ENCODE data around the gene HCN2. TPM values are rescaled to one million over a fixed set of nuclear protein-coding genes. Genes with fewer than 3 reads are reported as not detected.
"Not testable (repeated sequence)": the region's sequence is repeated elsewhere in the genome, so short reads cannot be mapped to it uniquely, and the experiment has no call there.

The HCN2 gene
- total and polyA plus RNA-seq, 8 donors, result 0.12 to 0.82 (median 0.21) TPM

DNA sequence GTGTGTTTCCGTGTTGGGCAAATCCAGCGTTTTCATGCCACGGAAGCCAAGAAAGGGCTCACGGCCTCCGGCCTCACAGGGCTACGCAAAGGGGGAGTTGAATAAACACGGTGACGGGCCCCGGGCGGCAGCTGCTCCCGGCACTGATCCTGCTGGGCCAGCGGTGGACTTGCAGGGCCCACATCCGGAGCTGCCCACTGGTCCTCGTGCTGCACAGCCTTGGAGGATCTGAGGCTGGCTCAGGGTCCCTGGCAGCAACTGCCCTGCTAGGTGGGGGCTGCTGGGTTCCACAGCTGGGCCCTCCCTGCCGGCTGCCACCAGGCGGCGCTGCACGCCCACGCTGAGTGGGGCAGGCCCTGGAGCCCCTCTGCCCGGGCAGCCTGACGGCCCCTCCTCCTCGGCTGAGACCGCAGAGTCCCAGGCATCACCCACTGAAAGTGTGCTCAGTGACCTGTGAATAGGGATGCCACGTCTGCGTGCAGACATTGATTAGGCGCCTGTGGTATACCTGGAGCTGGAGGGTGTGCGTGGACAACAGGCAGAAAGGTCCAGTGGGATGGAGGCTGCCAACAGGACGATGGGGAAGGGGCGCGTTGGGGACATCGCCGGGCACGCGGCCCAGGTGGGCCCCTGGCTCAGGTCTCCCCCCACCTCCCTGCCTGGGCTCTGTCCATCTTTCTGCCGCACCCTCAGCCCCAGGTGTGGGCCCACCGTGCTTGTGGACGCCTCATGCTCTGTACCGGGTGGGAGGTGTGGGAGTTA, 5.3 kb upstream of the HCN2 start:
- Histone ChIP-seq H3K4me3 (no peak overlapping the region), H3K9me3 (no peaks in the 10 kb centered on the region), H3K36me3 (peaks cover 0 to 20% (median 16%) of the 10 kb centered on the region in 3 donors), H3K27ac (no peak overlapping the region), H3K27me3 (no peaks in the 10 kb centered on the region), H3K4me1 (peaks cover 0 to 9% (median 3%) of the 10 kb centered on the region in 3 donors)
- intact Hi-C loops (cut with DNase I), result no loop called here
- TF ChIP-seq, protein P1, sequence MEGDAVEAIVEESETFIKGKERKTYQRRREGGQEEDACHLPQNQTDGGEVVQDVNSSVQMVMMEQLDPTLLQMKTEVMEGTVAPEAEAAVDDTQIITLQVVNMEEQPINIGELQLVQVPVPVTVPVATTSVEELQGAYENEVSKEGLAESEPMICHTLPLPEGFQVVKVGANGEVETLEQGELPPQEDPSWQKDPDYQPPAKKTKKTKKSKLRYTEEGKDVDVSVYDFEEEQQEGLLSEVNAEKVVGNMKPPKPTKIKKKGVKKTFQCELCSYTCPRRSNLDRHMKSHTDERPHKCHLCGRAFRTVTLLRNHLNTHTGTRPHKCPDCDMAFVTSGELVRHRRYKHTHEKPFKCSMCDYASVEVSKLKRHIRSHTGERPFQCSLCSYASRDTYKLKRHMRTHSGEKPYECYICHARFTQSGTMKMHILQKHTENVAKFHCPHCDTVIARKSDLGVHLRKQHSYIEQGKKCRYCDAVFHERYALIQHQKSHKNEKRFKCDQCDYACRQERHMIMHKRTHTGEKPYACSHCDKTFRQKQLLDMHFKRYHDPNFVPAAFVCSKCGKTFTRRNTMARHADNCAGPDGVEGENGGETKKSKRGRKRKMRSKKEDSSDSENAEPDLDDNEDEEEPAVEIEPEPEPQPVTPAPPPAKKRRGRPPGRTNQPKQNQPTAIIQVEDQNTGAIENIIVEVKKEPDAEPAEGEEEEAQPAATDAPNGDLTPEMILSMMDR (IDR thresholded peaks at IDR 0.05), result peak; percentile 35 to 64 (median 54)
- peak; percentile 38 to 63 (median 62) for ATAC-seq
- WGBS, 2 donors, result 17 to 20% methylated on average over 37 to 38 of the region's 38 CpGs
- no peak for FAIRE-seq
- DNase-seq, result peak in 2 of 6 donors; percentile 80 to 82

DNA sequence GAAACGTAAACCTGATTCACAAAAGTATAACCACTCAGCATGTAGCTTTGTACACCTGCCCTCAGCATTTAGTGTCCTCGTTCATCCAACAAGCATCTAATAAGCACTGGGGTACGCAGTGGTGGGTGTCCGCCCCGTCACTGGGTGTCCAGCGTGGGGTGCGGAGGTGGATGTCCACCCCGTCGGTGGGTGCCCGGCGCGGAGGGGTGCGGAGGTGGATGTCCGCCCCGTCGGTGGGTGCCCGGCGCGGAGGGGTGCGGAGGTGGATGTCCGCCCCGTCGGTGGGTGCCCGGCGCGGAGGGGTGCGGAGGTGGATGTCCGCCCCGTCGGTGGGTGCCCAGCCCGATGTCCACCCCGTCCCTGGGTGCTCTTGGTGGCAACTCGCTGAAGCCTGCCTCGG, 4.5 kb upstream of the HCN2 start:
- H3K9me3 ChIP-seq; intact Hi-C loops (cut with DNase I); DNase-seq; H3K27ac ChIP-seq; H3K4me3 ChIP-seq; H3K27me3 ChIP-seq; H3K4me1 ChIP-seq; FAIRE-seq; ATAC-seq: not testable (repeated sequence)
- H3K36me3 ChIP-seq, result peaks cover 0 to 20% (median 16%) of the 10 kb centered on the region in 3 donors
- 71 to 74% methylated on average over 19 to 34 of the region's 34 CpGs for WGBS, 2 donors

DNA sequence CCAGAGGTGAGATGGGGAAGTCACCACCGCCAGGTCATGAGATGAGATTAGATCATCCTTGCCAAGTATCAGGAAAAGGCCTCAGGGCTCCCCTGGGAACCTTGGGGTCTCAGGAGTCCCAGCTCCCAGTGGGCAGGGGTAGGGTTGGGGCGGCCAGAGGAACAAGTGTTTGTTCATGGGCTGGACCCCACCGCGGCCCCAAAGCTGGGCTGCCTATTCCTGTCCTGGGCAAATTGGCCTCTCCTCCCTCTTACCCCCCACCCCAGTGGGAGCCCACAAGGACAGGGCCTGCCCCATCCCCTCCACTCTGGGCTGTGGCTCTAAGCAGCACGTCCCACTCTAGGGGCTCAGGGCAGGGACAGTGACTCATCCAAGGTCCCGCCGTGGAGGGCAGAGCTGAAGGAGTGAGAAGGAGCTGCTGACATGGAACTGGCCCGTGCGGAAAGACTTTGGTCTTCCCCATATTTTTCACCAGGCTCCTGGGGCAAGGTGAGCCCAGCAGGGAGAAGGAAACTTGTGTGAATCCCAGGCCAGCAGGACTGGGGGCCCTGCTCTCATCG, 4.0 kb upstream of the HCN2 start:
- Histone ChIP-seq H3K27me3 (peaks cover 0 to 2% (median 0%) of the 10 kb centered on the region in 4 donors), H3K36me3 (peaks cover 0 to 20% (median 16%) of the 10 kb centered on the region in 3 donors), H3K27ac (no peak overlapping the region), H3K4me3 (no peak overlapping the region), H3K9me3 (no peaks in the 10 kb centered on the region), H3K4me1 (peaks cover 0 to 9% (median 3%) of the 10 kb centered on the region in 3 donors)
- FAIRE-seq, result no peak
- ATAC-seq, result no peak
- DNase-seq, result peak in 1 of 6 donors; percentile 56
- TF ChIP-seq, protein P1 (IDR thresholded peaks at IDR 0.05), result no peak
- intact Hi-C loops (cut with DNase I), result no loop called here
- WGBS, 2 donors, result 60 to 64% methylated on average over 10 of the region's 10 CpGs

DNA sequence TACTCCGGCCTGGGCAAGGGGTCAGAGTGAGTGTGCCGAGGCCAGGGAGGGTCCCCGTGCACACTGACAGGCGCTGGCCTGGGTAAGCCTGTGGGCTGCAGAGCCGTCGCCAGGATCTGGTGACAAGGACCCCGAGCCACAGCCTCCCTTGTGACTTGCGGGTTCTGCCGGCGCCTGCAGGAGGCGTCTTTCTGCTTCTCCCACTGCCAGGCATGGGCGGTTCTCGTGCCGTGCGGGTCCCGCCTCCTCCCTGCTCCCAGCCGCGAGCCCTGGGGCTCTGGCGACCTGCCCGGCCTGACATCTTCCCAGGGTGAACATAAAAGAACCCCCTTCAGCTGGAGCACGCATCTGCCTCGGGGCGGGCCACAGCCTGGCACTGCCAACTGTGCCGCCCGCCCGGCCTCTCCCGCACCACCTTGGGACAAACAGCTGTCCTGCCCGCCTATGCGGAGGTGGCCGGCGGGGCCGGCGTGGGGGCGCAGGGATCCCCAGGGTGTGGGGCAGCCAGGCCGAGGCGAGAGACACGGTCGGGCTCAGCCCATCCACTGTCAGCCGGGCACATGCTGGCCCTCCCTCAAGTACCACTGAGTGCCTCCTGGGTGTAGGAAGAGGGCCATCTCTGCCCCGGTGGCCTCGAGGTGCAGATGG, 1.5 kb upstream of the HCN2 start:
- peak; percentile 38 to 77 (median 68) for ATAC-seq
- no peak for FAIRE-seq

More for the DNA sequence above, 1.5 kb upstream of the HCN2 start:
- DNase-seq, result peak; percentile 30 to 85 (median 68)
- WGBS, 2 donors, result 3 to 4% methylated on average over 37 to 41 of the region's 41 CpGs
- no peak overlapping the region for H3K4me3 ChIP-seq
- intact Hi-C loops (cut with DNase I), result no loop called here
- no peaks in the 10 kb centered on the region for H3K9me3 ChIP-seq
- TF ChIP-seq, protein P1 (IDR thresholded peaks at IDR 0.05), result peak in 1 of 4 donors; percentile 15
- no peak overlapping the region for H3K27ac ChIP-seq
- peaks cover 0 to 1% (median 0%) of the 10 kb centered on the region in 3 donors for H3K36me3 ChIP-seq
- peaks cover 0 to 13% (median 4%) of the 10 kb centered on the region in 4 donors for H3K27me3 ChIP-seq
- peaks cover 0 to 9% (median 3%) of the 10 kb centered on the region in 3 donors for H3K4me1 ChIP-seq

Measured in pancreas (tissue), 10 donors.